ENCODE measurements around the gene MAP3K20. TPM values are rescaled to one million over a fixed set of nuclear protein-coding genes. Genes with fewer than 3 reads are reported as not detected.

Gene MAP3K20
- total RNA-seq, 1 experiment from 2014 or later = 15.2 TPM

DNA sequence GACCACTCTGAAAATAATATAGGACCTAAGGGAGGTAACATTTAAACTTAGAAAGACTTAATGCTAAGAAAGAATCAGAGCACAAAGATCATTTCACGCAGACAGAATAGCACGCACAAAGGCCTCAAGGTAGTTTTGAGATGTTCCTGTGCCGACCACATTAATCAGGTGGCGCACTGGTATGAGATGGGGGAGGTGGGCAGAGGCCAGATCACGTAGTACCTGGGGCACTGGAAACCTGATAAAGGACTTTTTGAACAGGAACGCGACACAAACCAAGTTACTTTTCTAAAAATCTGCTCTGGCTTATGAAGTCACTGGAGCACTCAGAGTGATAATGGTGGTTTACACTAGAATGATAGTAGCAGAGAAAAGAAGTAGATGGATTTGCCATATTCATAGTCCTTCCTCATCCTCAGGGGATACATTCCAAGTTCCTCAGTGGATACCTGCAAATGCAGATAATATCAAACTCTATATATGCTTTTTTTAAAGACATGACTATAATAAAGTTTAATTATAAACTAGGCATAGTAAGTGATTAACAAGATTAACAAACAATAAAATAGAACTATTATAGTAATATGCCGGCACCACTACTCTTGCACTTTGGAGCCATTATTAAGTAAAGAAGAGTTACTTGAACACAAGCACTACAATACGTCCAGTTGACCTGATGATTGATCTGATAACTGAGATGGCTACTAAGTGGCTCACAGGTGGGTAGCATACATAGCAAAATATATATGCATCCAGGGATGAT lies 236.4 kb downstream of the MAP3K20 start:
- ATAC-seq = peak; percentile 46; the same call in 1 of the 2 replicates
- CTCF ChIA-PET = no interaction called here
- H3K27me3 Mint-ChIP-seq (ENCODE audit: low read depth) = no peaks in the 10 kb centered on the region

More for the DNA sequence above, 236.4 kb downstream of the MAP3K20 start:
- TF ChIP-seq, protein P1, sequence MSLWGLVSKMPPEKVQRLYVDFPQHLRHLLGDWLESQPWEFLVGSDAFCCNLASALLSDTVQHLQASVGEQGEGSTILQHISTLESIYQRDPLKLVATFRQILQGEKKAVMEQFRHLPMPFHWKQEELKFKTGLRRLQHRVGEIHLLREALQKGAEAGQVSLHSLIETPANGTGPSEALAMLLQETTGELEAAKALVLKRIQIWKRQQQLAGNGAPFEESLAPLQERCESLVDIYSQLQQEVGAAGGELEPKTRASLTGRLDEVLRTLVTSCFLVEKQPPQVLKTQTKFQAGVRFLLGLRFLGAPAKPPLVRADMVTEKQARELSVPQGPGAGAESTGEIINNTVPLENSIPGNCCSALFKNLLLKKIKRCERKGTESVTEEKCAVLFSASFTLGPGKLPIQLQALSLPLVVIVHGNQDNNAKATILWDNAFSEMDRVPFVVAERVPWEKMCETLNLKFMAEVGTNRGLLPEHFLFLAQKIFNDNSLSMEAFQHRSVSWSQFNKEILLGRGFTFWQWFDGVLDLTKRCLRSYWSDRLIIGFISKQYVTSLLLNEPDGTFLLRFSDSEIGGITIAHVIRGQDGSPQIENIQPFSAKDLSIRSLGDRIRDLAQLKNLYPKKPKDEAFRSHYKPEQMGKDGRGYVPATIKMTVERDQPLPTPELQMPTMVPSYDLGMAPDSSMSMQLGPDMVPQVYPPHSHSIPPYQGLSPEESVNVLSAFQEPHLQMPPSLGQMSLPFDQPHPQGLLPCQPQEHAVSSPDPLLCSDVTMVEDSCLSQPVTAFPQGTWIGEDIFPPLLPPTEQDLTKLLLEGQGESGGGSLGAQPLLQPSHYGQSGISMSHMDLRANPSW (CRISPR knock-in tag; conservative IDR thresholded peaks at IDR 0.05; ENCODE audit: low read depth) = no peak
- TF ChIP-seq, protein P2, sequence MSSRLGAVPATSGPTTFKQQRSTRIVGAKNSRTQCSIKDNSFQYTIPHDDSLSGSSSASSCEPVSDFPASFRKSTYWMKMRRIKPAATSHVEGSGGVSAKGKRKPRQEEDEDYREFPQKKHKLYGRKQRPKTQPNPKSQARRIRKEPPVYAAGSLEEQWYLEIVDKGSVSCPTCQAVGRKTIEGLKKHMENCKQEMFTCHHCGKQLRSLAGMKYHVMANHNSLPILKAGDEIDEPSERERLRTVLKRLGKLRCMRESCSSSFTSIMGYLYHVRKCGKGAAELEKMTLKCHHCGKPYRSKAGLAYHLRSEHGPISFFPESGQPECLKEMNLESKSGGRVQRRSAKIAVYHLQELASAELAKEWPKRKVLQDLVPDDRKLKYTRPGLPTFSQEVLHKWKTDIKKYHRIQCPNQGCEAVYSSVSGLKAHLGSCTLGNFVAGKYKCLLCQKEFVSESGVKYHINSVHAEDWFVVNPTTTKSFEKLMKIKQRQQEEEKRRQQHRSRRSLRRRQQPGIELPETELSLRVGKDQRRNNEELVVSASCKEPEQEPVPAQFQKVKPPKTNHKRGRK (CRISPR knock-in tag; IDR thresholded peaks at IDR 0.05; ENCODE audit: borderline replicate concordance) = no peak
- no peak for TF ChIP-seq ETV6 (CRISPR knock-in tag; IDR thresholded peaks at IDR 0.05)
- Mint-ChIP-seq H3K9me3 (peaks cover 21% of the 10 kb centered on the region), H3K36me3 (peaks cover 5% of the 10 kb centered on the region), H3K27ac (no peak overlapping the region), H3K4me1 (peaks cover 19% of the 10 kb centered on the region), H3K4me3 (no peak overlapping the region)
- DNase-seq (ENCODE audit: low spot score) = no peak
- POLR2A ChIA-PET = no interaction called here

All from WTC11 (cell line).